ENCODE results near the gene LPCAT2. TPM values are rescaled to one million over a fixed set of nuclear protein-coding genes. Genes with fewer than 3 reads are reported as not detected.

LPCAT2 gene
- total and polyA plus RNA-seq, 2 experiments from 2014 or later = 6.4 to 9.5 TPM

GRCh38 chr16:55624696-55625095 lies 115.8 kb downstream of the LPCAT2 start:
- Histone ChIP-seq H3K9me2 (replicated peaks; ENCODE audit: insufficient read depth) (no peaks in the 10 kb centered on the region), H3K36me3 (replicated peaks; ENCODE audit: insufficient read depth, low read depth) (no peaks in the 10 kb centered on the region), H2AFZ (no peak overlapping the region), H3K9me3 (ENCODE audit: low read depth) (no peaks in the 10 kb centered on the region), H3K4me2 (no peak overlapping the region), H3K4me1 (ENCODE audit: insufficient read depth) (no peaks in the 10 kb centered on the region), H3K27ac (no peak overlapping the region), H3K4me3 (no peak overlapping the region), H3K79me2 (no peaks in the 10 kb centered on the region), H4K20me1 (ENCODE audit: insufficient read depth, poor library complexity, severe bottlenecking) (no peaks in the 10 kb centered on the region), H3K27me3 (no peaks in the 10 kb centered on the region)
- 86% methylated on average over 5 of the region's 5 CpGs for WGBS (ENCODE audit: low lambda C conversion rate, missing lambda C conversion rate)
- DNase-seq (ENCODE audit: low spot score) = no peak
- no peak for TF ChIP-seq EZH2phosphoT487 (IDR thresholded peaks at IDR 0.05; ENCODE audit: low read depth, severe bottlenecking, unreplicated experiment)

GRCh38 chr16:55625843-55626242 lies 117.0 kb downstream of the LPCAT2 start:
- WGBS (ENCODE audit: low lambda C conversion rate, missing lambda C conversion rate) = 94% methylated on average over 3 of the region's 3 CpGs
- no peak overlapping the region for H2AFZ ChIP-seq
- H4K20me1 ChIP-seq (ENCODE audit: insufficient read depth, poor library complexity, severe bottlenecking) = no peaks in the 10 kb centered on the region
- no peaks in the 10 kb centered on the region for H3K27me3 ChIP-seq
- no peak overlapping the region for H3K27ac ChIP-seq
- H3K36me3 ChIP-seq (replicated peaks; ENCODE audit: insufficient read depth, low read depth) = no peaks in the 10 kb centered on the region
- TF ChIP-seq EZH2 (IDR thresholded peaks at IDR 0.05; ENCODE audit: borderline replicate concordance) (no peak), EZH2phosphoT487 (IDR thresholded peaks at IDR 0.05; ENCODE audit: low read depth, severe bottlenecking, unreplicated experiment) (no peak), CTCF (IDR thresholded peaks at IDR 0.05; ENCODE audit: poor library complexity) (no peak)
- no peaks in the 10 kb centered on the region for H3K9me3 ChIP-seq (ENCODE audit: low read depth)
- H3K4me1 ChIP-seq (ENCODE audit: insufficient read depth) = no peaks in the 10 kb centered on the region
- no peaks in the 10 kb centered on the region for H3K79me2 ChIP-seq
- H3K4me2 ChIP-seq = no peak overlapping the region
- DNase-seq (ENCODE audit: low spot score) = no peak
- no peaks in the 10 kb centered on the region for H3K9me2 ChIP-seq (replicated peaks; ENCODE audit: insufficient read depth)
- H3K4me3 ChIP-seq = no peak overlapping the region

GRCh38 chr16:55628306-55628968 lies 119.6 kb downstream of the LPCAT2 start:
- no peaks in the 10 kb centered on the region for H3K27me3 ChIP-seq
- TF ChIP-seq EZH2phosphoT487 (IDR thresholded peaks at IDR 0.05; ENCODE audit: low read depth, severe bottlenecking, unreplicated experiment) (no peak), CTCF (IDR thresholded peaks at IDR 0.05; ENCODE audit: poor library complexity) (no peak), EZH2 (IDR thresholded peaks at IDR 0.05; ENCODE audit: borderline replicate concordance) (no peak)
- 74% methylated on average over 6 of the region's 6 CpGs for WGBS (ENCODE audit: low lambda C conversion rate, missing lambda C conversion rate)

GRCh38 chr16:55630774-55631173 lies 121.9 kb downstream of the LPCAT2 start:
- no peaks in the 10 kb centered on the region for H3K9me3 ChIP-seq (ENCODE audit: low read depth)
- H3K4me3 ChIP-seq = no peak overlapping the region
- no peak overlapping the region for H2AFZ ChIP-seq
- no peaks in the 10 kb centered on the region for H3K4me1 ChIP-seq (ENCODE audit: insufficient read depth)
- H3K36me3 ChIP-seq (replicated peaks; ENCODE audit: insufficient read depth, low read depth) = no peaks in the 10 kb centered on the region
- no peaks in the 10 kb centered on the region for H4K20me1 ChIP-seq (ENCODE audit: insufficient read depth, poor library complexity, severe bottlenecking)
- TF ChIP-seq EZH2phosphoT487 (IDR thresholded peaks at IDR 0.05; ENCODE audit: low read depth, severe bottlenecking, unreplicated experiment) (no peak), CTCF (IDR thresholded peaks at IDR 0.05; ENCODE audit: poor library complexity) (no peak), EZH2 (IDR thresholded peaks at IDR 0.05; ENCODE audit: borderline replicate concordance) (no peak)
- H3K27me3 ChIP-seq = no peaks in the 10 kb centered on the region
- no peak overlapping the region for H3K27ac ChIP-seq
- no peak overlapping the region for H3K4me2 ChIP-seq
- H3K79me2 ChIP-seq = no peaks in the 10 kb centered on the region
- H3K9me2 ChIP-seq (replicated peaks; ENCODE audit: insufficient read depth) = no peaks in the 10 kb centered on the region
- no peak for DNase-seq (ENCODE audit: low spot score)

More at GRCh38 chr16:55628306-55628968, 119.6 kb downstream of the LPCAT2 start:
- H3K27ac ChIP-seq = no peak overlapping the region
- H3K4me2 ChIP-seq = no peak overlapping the region
- no peaks in the 10 kb centered on the region for H3K36me3 ChIP-seq (replicated peaks; ENCODE audit: insufficient read depth, low read depth)
- H3K4me1 ChIP-seq (ENCODE audit: insufficient read depth) = no peaks in the 10 kb centered on the region
- no peaks in the 10 kb centered on the region for H4K20me1 ChIP-seq (ENCODE audit: insufficient read depth, poor library complexity, severe bottlenecking)
- DNase-seq (ENCODE audit: low spot score) = no peak
- H3K4me3 ChIP-seq = no peak overlapping the region
- no peaks in the 10 kb centered on the region for H3K9me2 ChIP-seq (replicated peaks; ENCODE audit: insufficient read depth)
- no peaks in the 10 kb centered on the region for H3K79me2 ChIP-seq
- no peak overlapping the region for H2AFZ ChIP-seq
- no peaks in the 10 kb centered on the region for H3K9me3 ChIP-seq (ENCODE audit: low read depth)
